Measurements from ENCODE around the gene WNK3. TPM values are rescaled to one million over a fixed set of nuclear protein-coding genes. Genes with fewer than 3 reads are reported as not detected.

Gene WNK3
- total and polyA plus RNA-seq, 10 of the 15 experiments (the other 5 are each of a cell fraction or from before 2014, with no cell fraction given): 0.02 to 0.15 (median 0.03) TPM; not detected in 1

DNA sequence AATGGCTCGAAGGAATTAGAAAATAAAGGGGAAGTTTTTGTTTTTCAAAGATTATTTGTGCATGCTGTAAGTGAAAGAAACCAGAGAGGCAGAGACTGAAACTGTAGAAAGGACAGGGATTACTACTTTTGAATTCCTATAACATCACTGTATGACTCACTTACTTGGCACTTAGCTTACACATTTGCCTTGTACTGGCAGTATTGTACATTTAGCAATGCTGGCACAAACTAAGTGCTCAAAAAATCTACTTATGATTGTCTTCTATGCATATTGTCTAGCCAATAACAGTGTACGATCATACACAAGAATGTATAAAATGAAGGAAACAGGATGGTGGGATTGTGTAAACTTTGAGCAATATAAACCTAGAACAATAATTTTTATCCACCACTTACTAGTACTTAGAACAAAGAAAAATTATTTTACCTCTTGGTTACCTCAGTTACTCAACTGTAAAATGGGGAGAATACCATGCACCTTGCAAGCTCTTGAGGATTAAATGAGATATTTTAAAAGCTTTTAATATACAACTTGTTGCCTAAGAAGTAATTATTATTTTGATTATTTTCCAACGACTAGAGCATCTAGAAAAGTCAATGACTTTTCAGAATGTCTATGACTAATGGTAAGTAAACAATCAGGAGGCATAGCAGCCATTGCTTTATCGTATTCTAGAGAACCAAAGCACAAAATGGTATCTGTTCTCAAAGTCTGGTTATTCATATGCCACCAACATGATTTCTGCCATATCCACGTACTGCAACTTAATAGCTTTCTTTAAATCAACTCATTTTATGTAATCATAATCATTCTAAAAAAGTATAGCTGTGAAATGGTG lies 179.5 kb downstream of the WNK3 start:
- H3K36me3 ChIP-seq (ENCODE audit: control insufficient read depth in 2 of 2, insufficient read depth in 2 of 2, low read length in 1 of 2): no peaks in the 10 kb centered on the region; a peak in 1 of 4 replicates
- H3K79me2 ChIP-seq (ENCODE audit: control insufficient read depth, insufficient read depth, low read length): peaks cover 64% of the 10 kb centered on the region
- ATAC-seq: peak; percentile 19
- FAIRE-seq: no peak
- H3K4me3 ChIP-seq: peak overlapping the region; percentile 60; the same call in 1 of the 2 replicates
- in situ Hi-C loops (cut with MboI) (no loop called here), intact Hi-C loops (cut with micrococcal nuclease; ENCODE audit: unreplicated experiment) (no loop called here)
- H3K27ac ChIP-seq (ENCODE audit: control insufficient read depth, insufficient read depth): no peak overlapping the region
- ChIA-PET SMC1A (ENCODE audit: uncharacterized antibody, unreplicated experiment) (interaction anchor here (0.6 to 1.6 kb wide), 4 partner anchors 14 to 139 kb away, joined by 3 to 5 read pairs (median 4); partner anchors contain the start of gene PHF8), RAD21 (ENCODE audit: unreplicated experiment) (interaction anchor here (0.7 to 1.3 kb wide), 2 partner anchors 17 to 20 kb away, joined by 4 read pairs; no protein-coding TSS in a partner anchor), CTCF (interaction anchor here (0.6 kb wide), 1 partner anchor 44 kb away, joined by 4 read pairs; no protein-coding TSS in a partner anchor), POLR2A (interaction anchor here (1.2 kb wide), 1 partner anchor 20 kb away, joined by 5 read pairs; no protein-coding TSS in a partner anchor)
- H3K9me3 ChIP-seq (replicated peaks; ENCODE audit: control insufficient read depth, insufficient read depth, low read length): no peaks in the 10 kb centered on the region
- no peaks in the 10 kb centered on the region for H3K4me1 ChIP-seq (ENCODE audit: control insufficient read depth, insufficient read depth, low read length)
- no peak overlapping the region for H3K9ac ChIP-seq (ENCODE audit: control insufficient read depth, insufficient read depth, low read length)
- 0 out of 2 replicates have a peak, but pooled peaks have one; percentile 28 for TF ChIP-seq JUNB (IDR thresholded peaks at IDR 0.05)
- TF ChIP-seq POLR2A (IDR thresholded peaks at IDR 0.05; ENCODE audit: low read depth, low read length): no peak
- TF ChIP-seq POLR2AphosphoS2 (IDR thresholded peaks at IDR 0.05; ENCODE audit: low read depth, low read length): no peak
- BruUV-seq (replicated peaks): no TSS peak
- H3K4me2 ChIP-seq (ENCODE audit: control insufficient read depth, insufficient read depth): peak overlapping the region; percentile 20; the same call in 1 of the 2 replicates
- no peak for DNase-seq (ENCODE audit: low read depth, low spot score)
- no peak overlapping the region for H2AFZ ChIP-seq (ENCODE audit: control insufficient read depth, low read depth, low read length)
- no peaks in the 10 kb centered on the region for H3K27me3 ChIP-seq (replicated peaks in 1 of 2; ENCODE audit: control insufficient read depth in 2 of 2, insufficient read depth in 2 of 2, low read length in 1 of 2)
- 42% methylated on average over 5 of the region's 5 CpGs for WGBS (ENCODE audit: insufficient coverage, insufficient replicate concordance, low lambda C conversion rate, missing lambda C conversion rate)
- H4K20me1 ChIP-seq (ENCODE audit: control insufficient read depth, insufficient read depth): no peaks in the 10 kb centered on the region; the same call in 1 of the 2 replicates

DNA sequence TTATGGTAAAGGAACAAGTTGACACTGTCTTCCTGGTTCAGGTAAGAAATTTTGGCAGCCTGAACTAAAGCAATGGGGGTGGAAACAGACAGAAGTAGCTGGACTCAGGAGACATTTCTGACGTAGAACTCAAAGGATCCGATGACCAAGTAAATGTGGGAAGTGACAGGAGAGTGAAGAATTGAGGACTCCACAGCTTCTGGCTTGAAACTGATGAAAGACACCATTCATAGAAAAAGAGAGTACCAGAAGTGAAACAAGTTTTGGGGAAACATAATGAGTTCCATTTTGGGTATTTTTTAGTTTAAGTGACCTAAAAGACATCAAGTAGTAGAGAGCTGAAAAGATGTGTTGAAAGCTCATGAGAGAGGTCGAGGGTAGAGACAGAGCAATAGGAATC lies 180.5 kb downstream of the WNK3 start:
- no TSS peak for BruUV-seq (replicated peaks)
- WGBS (ENCODE audit: insufficient coverage, insufficient replicate concordance, low lambda C conversion rate, missing lambda C conversion rate): 43% methylated on average over 3 of the region's 3 CpGs
- no peak overlapping the region for H2AFZ ChIP-seq (ENCODE audit: control insufficient read depth, low read depth, low read length)
- ChIA-PET POLR2A (no interaction called here), SMC1A (ENCODE audit: uncharacterized antibody, unreplicated experiment) (interaction anchor here (1.6 kb wide), 1 partner anchor 15 kb away, joined by 5 read pairs; no protein-coding TSS in a partner anchor), CTCF (no interaction called here), RAD21 (ENCODE audit: unreplicated experiment) (interaction anchor here (1.3 kb wide), 1 partner anchor 18 kb away, joined by 4 read pairs; no protein-coding TSS in a partner anchor)
- H3K4me1 ChIP-seq (ENCODE audit: control insufficient read depth, insufficient read depth, low read length): no peaks in the 10 kb centered on the region
- no peaks in the 10 kb centered on the region; the same call in 1 of the 2 replicates for H4K20me1 ChIP-seq (ENCODE audit: control insufficient read depth, insufficient read depth)
- H3K9ac ChIP-seq (ENCODE audit: control insufficient read depth, insufficient read depth, low read length): no peak overlapping the region
- intact Hi-C loops (cut with micrococcal nuclease; ENCODE audit: unreplicated experiment): no loop called here
- DNase-seq (ENCODE audit: low read depth, low spot score) (no peak), ATAC-seq (no peak), FAIRE-seq (no peak)
- H3K9me3 ChIP-seq (replicated peaks; ENCODE audit: control insufficient read depth, insufficient read depth, low read length): no peaks in the 10 kb centered on the region
- no peaks in the 10 kb centered on the region for H3K27me3 ChIP-seq (replicated peaks in 1 of 2; ENCODE audit: control insufficient read depth in 2 of 2, insufficient read depth in 2 of 2, low read length in 1 of 2)
- in situ Hi-C loops (cut with MboI): no loop called here
- peak overlapping the region; percentile 20; the same call in 1 of the 2 replicates for H3K27ac ChIP-seq (ENCODE audit: control insufficient read depth, insufficient read depth)
- H3K4me2 ChIP-seq (ENCODE audit: control insufficient read depth, insufficient read depth): no peak overlapping the region
- H3K4me3 ChIP-seq: no peak overlapping the region
- no peaks in the 10 kb centered on the region; a peak in 1 of 4 replicates for H3K36me3 ChIP-seq (ENCODE audit: control insufficient read depth in 2 of 2, insufficient read depth in 2 of 2, low read length in 1 of 2)
- peaks cover 57% of the 10 kb centered on the region for H3K79me2 ChIP-seq (ENCODE audit: control insufficient read depth, insufficient read depth, low read length)
- TF ChIP-seq RAD51 (IDR thresholded peaks at IDR 0.05): no peak
- TF ChIP-seq PML (IDR thresholded peaks at IDR 0.05; ENCODE audit: low read length): no peak
- TF ChIP-seq, protein P1, sequence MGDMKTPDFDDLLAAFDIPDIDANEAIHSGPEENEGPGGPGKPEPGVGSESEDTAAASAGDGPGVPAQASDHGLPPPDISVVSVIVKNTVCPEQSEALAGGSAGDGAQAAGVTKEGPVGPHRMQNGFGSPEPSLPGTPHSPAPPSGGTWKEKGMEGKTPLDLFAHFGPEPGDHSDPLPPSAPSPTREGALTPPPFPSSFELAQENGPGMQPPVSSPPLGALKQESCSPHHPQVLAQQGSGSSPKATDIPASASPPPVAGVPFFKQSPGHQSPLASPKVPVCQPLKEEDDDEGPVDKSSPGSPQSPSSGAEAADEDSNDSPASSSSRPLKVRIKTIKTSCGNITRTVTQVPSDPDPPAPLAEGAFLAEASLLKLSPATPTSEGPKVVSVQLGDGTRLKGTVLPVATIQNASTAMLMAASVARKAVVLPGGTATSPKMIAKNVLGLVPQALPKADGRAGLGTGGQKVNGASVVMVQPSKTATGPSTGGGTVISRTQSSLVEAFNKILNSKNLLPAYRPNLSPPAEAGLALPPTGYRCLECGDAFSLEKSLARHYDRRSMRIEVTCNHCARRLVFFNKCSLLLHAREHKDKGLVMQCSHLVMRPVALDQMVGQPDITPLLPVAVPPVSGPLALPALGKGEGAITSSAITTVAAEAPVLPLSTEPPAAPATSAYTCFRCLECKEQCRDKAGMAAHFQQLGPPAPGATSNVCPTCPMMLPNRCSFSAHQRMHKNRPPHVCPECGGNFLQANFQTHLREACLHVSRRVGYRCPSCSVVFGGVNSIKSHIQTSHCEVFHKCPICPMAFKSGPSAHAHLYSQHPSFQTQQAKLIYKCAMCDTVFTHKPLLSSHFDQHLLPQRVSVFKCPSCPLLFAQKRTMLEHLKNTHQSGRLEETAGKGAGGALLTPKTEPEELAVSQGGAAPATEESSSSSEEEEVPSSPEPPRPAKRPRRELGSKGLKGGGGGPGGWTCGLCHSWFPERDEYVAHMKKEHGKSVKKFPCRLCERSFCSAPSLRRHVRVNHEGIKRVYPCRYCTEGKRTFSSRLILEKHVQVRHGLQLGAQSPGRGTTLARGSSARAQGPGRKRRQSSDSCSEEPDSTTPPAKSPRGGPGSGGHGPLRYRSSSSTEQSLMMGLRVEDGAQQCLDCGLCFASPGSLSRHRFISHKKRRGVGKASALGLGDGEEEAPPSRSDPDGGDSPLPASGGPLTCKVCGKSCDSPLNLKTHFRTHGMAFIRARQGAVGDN (IDR thresholded peaks at IDR 0.05): no peak
- TF ChIP-seq, protein P2, sequence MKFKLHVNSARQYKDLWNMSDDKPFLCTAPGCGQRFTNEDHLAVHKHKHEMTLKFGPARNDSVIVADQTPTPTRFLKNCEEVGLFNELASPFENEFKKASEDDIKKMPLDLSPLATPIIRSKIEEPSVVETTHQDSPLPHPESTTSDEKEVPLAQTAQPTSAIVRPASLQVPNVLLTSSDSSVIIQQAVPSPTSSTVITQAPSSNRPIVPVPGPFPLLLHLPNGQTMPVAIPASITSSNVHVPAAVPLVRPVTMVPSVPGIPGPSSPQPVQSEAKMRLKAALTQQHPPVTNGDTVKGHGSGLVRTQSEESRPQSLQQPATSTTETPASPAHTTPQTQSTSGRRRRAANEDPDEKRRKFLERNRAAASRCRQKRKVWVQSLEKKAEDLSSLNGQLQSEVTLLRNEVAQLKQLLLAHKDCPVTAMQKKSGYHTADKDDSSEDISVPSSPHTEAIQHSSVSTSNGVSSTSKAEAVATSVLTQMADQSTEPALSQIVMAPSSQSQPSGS (IDR thresholded peaks at IDR 0.05; ENCODE audit: low read length): no peak

Measured in GM12878 (cell line).